Upper lobe of right lung (tissue), 1 donor: ENCODE measurements around the gene PTPN4. TPM values are rescaled to one million over a fixed set of nuclear protein-coding genes. Genes with fewer than 3 reads are reported as not detected.

Experiments
- ATAC-seq: fragments of 200-7000 bp; cut with Tn5 transposase; one replicate; pipeline ENCODE4 v1.9.1; 2020; ENCODE audit warnings: mild to moderate bottlenecking, moderate library complexity
- DNase-seq: peaks from one replicate; pipeline ENCODE4 v3.0.0-alpha.2; 2020
- H3K27ac ChIP-seq: fragments of 200-600 bp; one replicate; pipeline ENCODE4 v1.8.0; 2022
- H3K27me3 ChIP-seq: fragments of 200-600 bp; one replicate; pipeline ENCODE4 v1.8.0; 2022; ENCODE audit warnings: mild to moderate bottlenecking
- H3K36me3 ChIP-seq: fragments of 200-600 bp; one replicate; pipeline ENCODE4 v1.8.0; 2022
- H3K4me1 ChIP-seq: fragments of 200-600 bp; one replicate; pipeline ENCODE4 v1.8.0; 2022
- H3K4me3 ChIP-seq: fragments of 200-600 bp; one replicate; pipeline ENCODE4 v1.8.0; 2022; ENCODE audit warnings: mild to moderate bottlenecking
- H3K9me3 ChIP-seq: fragments of 200-600 bp; one replicate; pipeline ENCODE4 v1.8.0; 2022
- CTCF ChIP-seq: fragments of 200-600 bp; IDR thresholded peaks from one replicate; pipeline ENCODE4 v1.8.0; 2022; ENCODE audit warnings: antibody characterized with exemption
- intact Hi-C: fragments of 100-400 bp; cut with DNase I; formaldehyde crosslinking; loops from one replicate; pipeline ENCODE4 v1.11.0; 2022
- total RNA-seq: library from RNA; stranded (reverse); fragmentation: NEBNext Ultra II Directional; extraction: Animal tissue kit (Norgen Biotek cat#: 25700); gene quantifications from one replicate; pipeline ENCODE4 v1.2.1, GENCODE V29; 2021
- donor health status: DM: no; HTN: yes; CAD: no; lungs with severe emphysema.

The PTPN4 gene
- total RNA-seq, 1 donor from 2014 or later: 45.4 TPM

GRCh38 chr2:119766944-119767343 lies 7.2 kb downstream of the PTPN4 start:
- Histone ChIP-seq H3K4me1 (peaks cover 8% of the 10 kb centered on the region), H3K9me3 (no peaks in the 10 kb centered on the region), H3K27me3 (no peaks in the 10 kb centered on the region), H3K27ac (no peak overlapping the region), H3K4me3 (no peak overlapping the region), H3K36me3 (no peaks in the 10 kb centered on the region)
- ATAC-seq: no peak
- intact Hi-C loops: no loop called here
- no peak for DNase-seq
- no peak for TF ChIP-seq CTCF

GRCh38 chr2:119768742-119769141 lies 9.0 kb downstream of the PTPN4 start:
- TF ChIP-seq CTCF: no peak
- intact Hi-C loops: no loop called here
- H3K9me3 ChIP-seq: no peaks in the 10 kb centered on the region
- H3K4me3 ChIP-seq: no peak overlapping the region
- no peaks in the 10 kb centered on the region for H3K36me3 ChIP-seq
- no peak overlapping the region for H3K27ac ChIP-seq
- DNase-seq: no peak
- H3K27me3 ChIP-seq: no peaks in the 10 kb centered on the region
- no peak for ATAC-seq
- no peaks in the 10 kb centered on the region for H3K4me1 ChIP-seq

GRCh38 chr2:119769645-119770044 lies 9.9 kb downstream of the PTPN4 start:
- intact Hi-C loops: no loop called here
- no peaks in the 10 kb centered on the region for H3K9me3 ChIP-seq
- H3K4me3 ChIP-seq: no peak overlapping the region
- H3K36me3 ChIP-seq: no peaks in the 10 kb centered on the region
- ATAC-seq (no peak), DNase-seq (no peak)
- no peak for TF ChIP-seq CTCF
- H3K27me3 ChIP-seq: no peaks in the 10 kb centered on the region
- no peaks in the 10 kb centered on the region for H3K4me1 ChIP-seq
- H3K27ac ChIP-seq: no peak overlapping the region

GRCh38 chr2:119771331-119771730 lies 11.6 kb downstream of the PTPN4 start:
- no peak for ATAC-seq
- no peaks in the 10 kb centered on the region for H3K27me3 ChIP-seq
- no peak overlapping the region for H3K27ac ChIP-seq
- no peak for DNase-seq
- no peak for TF ChIP-seq CTCF
- H3K4me1 ChIP-seq: no peaks in the 10 kb centered on the region
- intact Hi-C loops: no loop called here
- H3K9me3 ChIP-seq: no peaks in the 10 kb centered on the region
- no peaks in the 10 kb centered on the region for H3K36me3 ChIP-seq
- H3K4me3 ChIP-seq: no peak overlapping the region

GRCh38 chr2:119772128-119772527 lies 12.4 kb downstream of the PTPN4 start:
- ATAC-seq (no peak), DNase-seq (no peak)
- Histone ChIP-seq H3K4me3 (no peak overlapping the region), H3K27me3 (no peaks in the 10 kb centered on the region), H3K4me1 (no peaks in the 10 kb centered on the region), H3K36me3 (no peaks in the 10 kb centered on the region), H3K9me3 (no peaks in the 10 kb centered on the region), H3K27ac (no peak overlapping the region)
- intact Hi-C loops: no loop called here
- TF ChIP-seq CTCF: no peak

- intact Hi-C loops: no loop called here
- no peak for ATAC-seq
- no peak overlapping the region for H3K4me3 ChIP-seq
- no peak for TF ChIP-seq CTCF
- H3K27me3 ChIP-seq: no peaks in the 10 kb centered on the region
- H3K36me3 ChIP-seq: no peaks in the 10 kb centered on the region
- no peaks in the 10 kb centered on the region for H3K4me1 ChIP-seq
- no peaks in the 10 kb centered on the region for H3K9me3 ChIP-seq
- no peak overlapping the region for H3K27ac ChIP-seq
- DNase-seq: no peak
These were observed 13.0 kb downstream of the PTPN4 start for GRCh38 chr2:119772767-119773166.
